Nephron (organoid): ENCODE results near the gene PEPD.

Source experiments
- H3K27ac Mint-ChIP-seq, 3 experiments: 2 replicates each; pipeline ENCODE4 v1.8.0; 2020; ENCODE audit warnings: mixed read lengths in 3 of 3, mild to moderate bottlenecking in 2 of 3, moderate library complexity in 1 of 3
- H3K27me3 Mint-ChIP-seq: 2 replicates; pipeline ENCODE4 v1.8.0; 2021; ENCODE audit warnings: low read depth, mild to moderate bottlenecking, moderate library complexity, mixed read lengths
- H3K36me3 Mint-ChIP-seq: 2 replicates; pipeline ENCODE4 v1.8.0; 2020; ENCODE audit warnings: low read depth, mixed read lengths
- H3K4me1 Mint-ChIP-seq: 2 replicates; pipeline ENCODE4 v1.8.0; 2020; ENCODE audit warnings: mixed read lengths
- H3K4me3 Mint-ChIP-seq, 3 experiments: 2 replicates each; pipeline ENCODE4 v1.8.0; 2020; ENCODE audit warnings: mild to moderate bottlenecking in 3 of 3, mixed read lengths in 3 of 3, moderate library complexity in 2 of 3
- H3K9me3 Mint-ChIP-seq: 2 replicates; pipeline ENCODE4 v1.8.0; 2020; ENCODE audit warnings: mixed read lengths
- CTCF ChIP-seq, 3 experiments: fragments of 200-600 bp; sonication (generic); IDR thresholded peaks; one replicate each; pipeline ENCODE4 v1.5.0; 2021; ENCODE audit warnings: antibody characterized with exemption in 3 of 3; ENCODE audit not compliant: unreplicated experiment in 3 of 3

PEPD gene

DNA sequence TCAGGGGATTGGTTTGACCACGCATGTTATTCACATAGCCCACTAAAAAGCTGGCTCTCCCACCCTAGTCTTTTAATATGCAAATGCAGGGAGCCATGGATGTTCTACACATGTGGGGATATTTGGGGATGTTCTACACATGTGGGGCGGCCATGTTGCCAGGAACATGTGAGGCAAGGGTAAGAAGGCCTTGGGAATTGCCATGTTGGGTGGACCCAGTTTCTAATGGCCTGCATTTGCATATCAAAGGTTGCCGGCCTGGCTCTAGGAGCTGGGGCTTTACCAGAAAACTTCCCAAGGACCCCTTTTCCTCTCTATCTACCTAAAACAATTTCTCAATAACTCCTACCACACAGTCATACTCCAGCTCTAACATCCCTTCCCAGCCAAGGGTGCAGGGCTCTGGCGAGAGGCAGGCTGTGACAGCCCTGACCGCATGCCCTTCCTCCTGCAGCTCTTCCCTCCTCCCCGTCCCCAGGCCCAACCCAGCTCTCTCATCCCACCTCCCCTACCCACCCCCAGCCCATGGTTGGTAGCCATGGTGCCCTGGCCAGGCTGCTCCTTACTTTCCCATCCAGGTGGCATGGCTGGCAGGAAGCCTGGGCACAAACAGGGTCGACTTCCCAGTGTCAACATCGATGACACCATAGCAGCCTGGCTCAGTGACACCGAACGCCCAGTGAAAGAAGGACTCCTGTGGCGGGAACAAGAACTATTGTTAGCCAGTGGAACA, 11.0 kb downstream of the PEPD start:
- H3K27ac Mint-ChIP-seq, result no peak overlapping the region
- no peaks in the 10 kb centered on the region for H3K4me1 Mint-ChIP-seq
- no peaks in the 10 kb centered on the region for H3K9me3 Mint-ChIP-seq
- TF ChIP-seq CTCF (IDR thresholded peaks at IDR 0.05; ENCODE audit: unreplicated experiment in 3 of 3), result no peak
- no peaks in the 10 kb centered on the region for H3K36me3 Mint-ChIP-seq
- H3K27me3 Mint-ChIP-seq, result no peaks in the 10 kb centered on the region
- H3K4me3 Mint-ChIP-seq, result no peak overlapping the region

- H3K27me3 Mint-ChIP-seq, result no peaks in the 10 kb centered on the region
- no peaks in the 10 kb centered on the region for H3K4me1 Mint-ChIP-seq
- no peak overlapping the region for H3K27ac Mint-ChIP-seq
- no peaks in the 10 kb centered on the region for H3K36me3 Mint-ChIP-seq
- no peak overlapping the region for H3K4me3 Mint-ChIP-seq
- TF ChIP-seq CTCF (IDR thresholded peaks at IDR 0.05; ENCODE audit: unreplicated experiment in 3 of 3), result no peak
- H3K9me3 Mint-ChIP-seq, result no peaks in the 10 kb centered on the region
Measured at GRCh38 chr19:33509774-33510173, 11.8 kb downstream of the PEPD start.

DNA sequence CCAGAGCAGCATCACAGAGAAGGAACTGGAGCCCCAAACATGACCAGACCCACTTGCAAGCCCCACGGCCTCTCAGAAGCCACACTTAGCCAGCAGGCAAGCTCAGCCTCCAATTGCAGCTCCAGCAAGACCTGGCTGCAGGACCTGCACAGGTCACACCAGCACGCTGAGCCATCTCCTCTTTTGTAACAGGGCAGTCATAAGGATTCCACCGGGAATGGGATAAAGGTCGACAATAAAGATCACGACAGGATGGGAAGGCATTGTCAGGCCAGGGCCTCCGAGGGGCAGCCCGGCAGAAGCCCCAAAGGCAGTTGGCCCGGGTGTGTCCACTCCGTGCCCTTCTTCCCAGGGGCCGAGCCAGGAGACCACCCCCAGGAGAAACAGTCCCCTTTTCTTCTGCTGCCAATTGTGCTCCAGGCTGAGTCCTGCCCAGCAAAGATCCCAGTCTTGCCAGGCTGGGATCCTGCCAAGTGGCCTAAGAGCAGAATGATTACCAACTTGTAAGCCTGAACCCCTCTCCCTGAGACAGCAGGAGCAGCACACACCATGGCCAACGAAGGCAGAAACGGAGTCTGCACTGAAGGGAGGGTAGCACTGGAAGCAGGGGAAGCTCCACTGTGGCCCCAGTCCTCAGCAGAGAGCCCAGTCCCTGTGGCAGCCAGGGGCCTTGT, 12.5 kb downstream of the PEPD start:
- Mint-ChIP-seq H3K4me3 (no peak overlapping the region), H3K4me1 (no peaks in the 10 kb centered on the region), H3K27ac (no peak overlapping the region), H3K36me3 (no peaks in the 10 kb centered on the region), H3K9me3 (no peaks in the 10 kb centered on the region), H3K27me3 (no peaks in the 10 kb centered on the region)
- TF ChIP-seq CTCF (IDR thresholded peaks at IDR 0.05; ENCODE audit: unreplicated experiment in 3 of 3), result no peak

GRCh38 chr19:33508431-33508830, 13.2 kb downstream of the PEPD start:
- no peak overlapping the region for H3K4me3 Mint-ChIP-seq
- H3K4me1 Mint-ChIP-seq, result no peaks in the 10 kb centered on the region
- H3K36me3 Mint-ChIP-seq, result no peaks in the 10 kb centered on the region
- no peaks in the 10 kb centered on the region for H3K9me3 Mint-ChIP-seq
- TF ChIP-seq CTCF (IDR thresholded peaks at IDR 0.05; ENCODE audit: unreplicated experiment in 3 of 3), result no peak
- no peaks in the 10 kb centered on the region for H3K27me3 Mint-ChIP-seq
- H3K27ac Mint-ChIP-seq, result no peak overlapping the region

GRCh38 chr19:33508009-33508408, 13.6 kb downstream of the PEPD start:
- H3K9me3 Mint-ChIP-seq, result no peaks in the 10 kb centered on the region
- no peak overlapping the region for H3K27ac Mint-ChIP-seq
- H3K36me3 Mint-ChIP-seq, result no peaks in the 10 kb centered on the region
- no peaks in the 10 kb centered on the region for H3K27me3 Mint-ChIP-seq
- no peak overlapping the region for H3K4me3 Mint-ChIP-seq
- H3K4me1 Mint-ChIP-seq, result no peaks in the 10 kb centered on the region
- no peak for TF ChIP-seq CTCF (IDR thresholded peaks at IDR 0.05; ENCODE audit: unreplicated experiment in 3 of 3)
